GM12875 (cell line): ENCODE results near the gene MOCS3.

ENCODE experiments used
- H3K4me3 ChIP-seq: one replicate; pipeline ENCODE4 v1.5.1; 2011; ENCODE audit warnings: low read depth, low read length, control low read depth
- CTCF ChIP-seq: IDR thresholded peaks from 2 replicates; pipeline ENCODE4 v1.5.1; 2011; ENCODE audit warnings: low read depth, mild to moderate bottlenecking, control low read depth, inconsistent platforms, low read length, moderate library complexity, borderline replicate concordance; ENCODE audit not compliant: insufficient read depth

The MOCS3 gene

GRCh38 chr20:50932016-50932485 lies 26.6 kb upstream of the MOCS3 start:
- TF ChIP-seq CTCF = no peak
- H3K4me3 ChIP-seq = peak overlapping the region; percentile 26

DNA sequence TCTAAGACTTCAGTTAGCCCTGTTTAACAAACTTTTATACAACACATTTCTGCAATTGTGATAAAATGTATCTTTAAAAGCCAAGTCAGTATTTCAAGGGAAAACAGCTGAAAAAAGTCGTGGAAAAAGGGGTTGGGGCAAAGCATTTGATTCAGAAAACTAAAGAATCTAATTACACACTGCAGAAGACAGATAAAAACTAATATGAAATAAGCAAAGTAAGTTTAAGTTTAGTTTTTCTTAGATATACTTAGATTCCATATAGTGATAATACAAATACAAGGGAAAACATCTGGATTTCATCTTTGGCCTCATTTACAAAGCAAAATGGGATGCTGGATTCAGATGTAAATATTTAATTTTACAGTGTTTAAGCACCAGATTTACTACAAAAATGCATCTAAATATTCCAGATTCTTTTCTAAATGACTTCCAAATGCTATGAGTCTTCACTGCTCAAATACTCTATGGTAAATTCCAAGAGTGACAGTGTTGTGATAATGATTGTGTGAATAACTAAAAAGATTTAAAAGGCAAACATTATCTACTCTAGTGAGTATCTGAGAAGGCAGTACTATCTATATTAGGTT lies 25.8 kb upstream of the MOCS3 start:
- no peak for TF ChIP-seq CTCF
- no peak overlapping the region for H3K4me3 ChIP-seq

DNA sequence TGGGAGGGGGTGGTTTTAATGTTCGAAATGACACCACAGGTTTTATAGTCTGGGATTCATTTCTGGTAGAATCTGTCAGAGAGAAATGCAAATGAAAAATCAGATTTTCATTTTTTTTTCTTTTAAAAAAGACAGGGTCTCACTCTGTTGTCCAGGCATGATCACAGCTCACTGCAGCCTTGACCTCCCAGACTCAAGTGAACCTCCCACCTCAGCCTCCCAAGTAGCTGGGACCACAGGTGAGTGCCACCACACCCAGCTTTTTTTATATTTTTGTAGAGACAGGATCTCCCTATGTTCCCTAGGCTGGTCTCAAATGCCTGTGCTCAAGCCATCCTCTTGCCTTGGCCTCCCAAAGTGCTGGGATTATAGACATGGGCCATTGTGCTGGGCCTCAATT lies 25.0 kb upstream of the MOCS3 start:
- no peak for TF ChIP-seq CTCF
- H3K4me3 ChIP-seq = no peak overlapping the region

GRCh38 chr20:50943069-50943468 lies 15.5 kb upstream of the MOCS3 start:
- no peak for TF ChIP-seq CTCF
- no peak overlapping the region for H3K4me3 ChIP-seq

GRCh38 chr20:50948132-50948785 lies 10.4 kb upstream of the MOCS3 start:
- TF ChIP-seq CTCF = no peak

GRCh38 chr20:50953196-50953595 lies 5.4 kb upstream of the MOCS3 start:
- H3K4me3 ChIP-seq = no peak overlapping the region
- no peak for TF ChIP-seq CTCF

More at GRCh38 chr20:50948132-50948785, 10.4 kb upstream of the MOCS3 start:
- H3K4me3 ChIP-seq = no peak overlapping the region

- no peak overlapping the region for H3K4me3 ChIP-seq
- TF ChIP-seq CTCF = no peak
Observed at GRCh38 chr20:50953821-50954220, 4.8 kb upstream of the MOCS3 start.
